ENCODE measurements around the gene INS. TPM values are rescaled to one million over a fixed set of nuclear protein-coding genes. Genes with fewer than 3 reads are reported as not detected.

INS gene
- total and polyA plus RNA-seq, 2 of the 13 experiments (the other 11 are each of a cell fraction or from before 2014, with no cell fraction given), result not detected

- no peak for TF ChIP-seq SKIL (CRISPR knock-in tag; IDR thresholded peaks at IDR 0.05; ENCODE audit: borderline replicate concordance)
- TF ChIP-seq TBX2 (CRISPR knock-in tag; IDR thresholded peaks at IDR 0.05; ENCODE audit: borderline replicate concordance), result peak; percentile 63; the same call in 1 of the 2 replicates
- TF ChIP-seq ZNF503 (CRISPR knock-in tag; IDR thresholded peaks at IDR 0.05), result 0 out of 2 replicates have a peak, but pooled peaks have one; percentile 23
- no peak for TF ChIP-seq ZNF331 (CRISPR knock-in tag; IDR thresholded peaks at IDR 0.05)
- peak; percentile 21 for TF ChIP-seq IKZF4 (CRISPR knock-in tag; IDR thresholded peaks at IDR 0.05; ENCODE audit: borderline replicate concordance, low read depth, not compliant biosample characterization)
- no peak for TF ChIP-seq TERF1 (CRISPR knock-in tag; IDR thresholded peaks at IDR 0.05)
- TF ChIP-seq MTA1 (CRISPR knock-in tag; IDR thresholded peaks at IDR 0.05; ENCODE audit: borderline replicate concordance), result no peak
- no peak for TF ChIP-seq BRF2 (CRISPR knock-in tag; IDR thresholded peaks at IDR 0.05)
- TF ChIP-seq AKAP8 (CRISPR knock-in tag; IDR thresholded peaks at IDR 0.05), result peak; percentile 100
- no peak for TF ChIP-seq MEIS1 (CRISPR knock-in tag; IDR thresholded peaks at IDR 0.05; ENCODE audit: borderline replicate concordance)
- TF ChIP-seq ZSCAN5A (CRISPR knock-in tag; IDR thresholded peaks at IDR 0.05; ENCODE audit: borderline replicate concordance), result 0 out of 2 replicates have a peak, but pooled peaks have one; percentile 33
- no peak; the same call in 1 of the 2 replicates for TF ChIP-seq PRDM10 (CRISPR knock-in tag; IDR thresholded peaks at IDR 0.05; ENCODE audit: low read depth)
- no peak for TF ChIP-seq ZIK1 (CRISPR knock-in tag; IDR thresholded peaks at IDR 0.05; ENCODE audit: borderline replicate concordance, low read depth)
- 0 out of 2 replicates have a peak, but pooled peaks have one; percentile 12 for TF ChIP-seq SOX13 (IDR thresholded peaks at IDR 0.05)
- no peak for TF ChIP-seq SOX13 (CRISPR knock-in tag; conservative IDR thresholded peaks at IDR 0.05 in 1 of 2, IDR thresholded peaks at IDR 0.05 in 1 of 2)
- TF ChIP-seq GABPB1 (CRISPR knock-in tag; IDR thresholded peaks at IDR 0.05), result peak; percentile 41; the same call in 1 of the 2 replicates
These were observed 25.3 kb downstream of the INS start (continued) for GRCh38 chr11:2135648-2136201.

Measured in HepG2 (cell line).